Activated CD4-positive, alpha-beta memory T cell treated with anti-CD3 and anti-CD28 coated beads for 36 hours (primary cell): ENCODE results near the gene ZNF524. TPM values are rescaled to one million over a fixed set of nuclear protein-coding genes. Genes with fewer than 3 reads are reported as not detected.

Source experiments
- CTCF ChIA-PET: fragments of 350-600 bp; sonication (Branson Sonifier 250); formaldehyde crosslinking; loops from one replicate; lab custom pipeline; 2021; ENCODE audit warnings: antibody characterized with exemption, inconsistent platforms; lab: Charles Lee
- POLR2A ChIA-PET: fragments of 350-600 bp; sonication (Branson Sonifier 250); formaldehyde crosslinking; loops from one replicate; lab custom pipeline; 2021; ENCODE audit warnings: antibody characterized with exemption; lab: Charles Lee
- DNase-seq: peaks from one replicate; pipeline ENCODE4 v3.0.0-alpha.2; 2020
- H3K27ac Mint-ChIP-seq: one replicate; pipeline ENCODE4 v1.8.0; 2021; ENCODE audit warnings: mixed read lengths
- H3K27me3 Mint-ChIP-seq: one replicate; pipeline ENCODE4 v1.8.0; 2021; ENCODE audit warnings: mixed read lengths
- H3K36me3 Mint-ChIP-seq: one replicate; pipeline ENCODE4 v1.8.0; 2021; ENCODE audit warnings: mixed read lengths
- H3K4me1 Mint-ChIP-seq: one replicate; pipeline ENCODE4 v1.8.0; 2021; ENCODE audit warnings: low read depth, mixed read lengths
- H3K4me3 Mint-ChIP-seq: one replicate; pipeline ENCODE4 v1.8.0; 2021; ENCODE audit warnings: mild to moderate bottlenecking, mixed read lengths
- H3K9me3 Mint-ChIP-seq: one replicate; pipeline ENCODE4 v1.8.0; 2021; ENCODE audit warnings: mixed read lengths
- intact Hi-C: fragments of 100-400 bp; cut with micrococcal nuclease; formaldehyde crosslinking; loops from one replicate; pipeline ENCODE4 v1.15.1; 2023
- total RNA-seq, 2 experiments: library from RNA; stranded (reverse); gene quantifications; one replicate each; pipeline ENCODE4 v1.2.3, GENCODE V29; 2021

The ZNF524 gene
- total RNA-seq, 2 experiments from 2014 or later: 21.5 to 25.1 TPM

DNA sequence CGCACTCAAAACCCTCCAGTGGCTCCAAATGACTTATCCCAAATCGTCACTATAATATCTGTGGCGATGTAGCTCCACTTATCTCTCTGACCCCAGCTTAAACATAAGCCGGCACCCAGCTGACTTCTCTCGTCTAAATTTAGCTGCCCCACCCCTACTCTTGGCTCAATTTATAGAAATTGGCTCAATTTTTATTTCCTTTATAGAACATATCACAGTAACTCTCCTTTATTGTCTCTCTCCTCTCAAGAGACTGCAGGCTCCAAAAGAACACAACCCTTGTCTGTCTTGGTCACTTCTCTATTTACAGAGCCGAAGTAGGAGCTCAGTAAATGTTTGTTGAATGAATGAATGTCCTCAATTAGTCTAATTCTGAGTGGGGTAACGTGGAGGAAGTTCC, 23.5 kb downstream of the ZNF524 start:
- no peak overlapping the region for H3K27ac Mint-ChIP-seq
- intact Hi-C loops: no loop called here
- no peaks in the 10 kb centered on the region for H3K9me3 Mint-ChIP-seq
- peaks cover 6% of the 10 kb centered on the region for H3K36me3 Mint-ChIP-seq
- ChIA-PET POLR2A (interaction anchor here (1.9 to 2.4 kb wide), 2 partner anchors 24 to 31 kb away, joined by 6 to 20 read pairs; partner anchors contain the start of genes FIZ1, U2AF2 and ZNF524), CTCF (interaction anchor here (1.3 to 2.5 kb wide), 4 partner anchors 9 to 120 kb away, joined by 3 to 18 read pairs (median 10); partner anchors contain the start of gene ZNF865)
- no peak for DNase-seq
- no peaks in the 10 kb centered on the region for H3K27me3 Mint-ChIP-seq
- H3K4me1 Mint-ChIP-seq: peaks cover 47% of the 10 kb centered on the region
- no peak overlapping the region for H3K4me3 Mint-ChIP-seq

DNA sequence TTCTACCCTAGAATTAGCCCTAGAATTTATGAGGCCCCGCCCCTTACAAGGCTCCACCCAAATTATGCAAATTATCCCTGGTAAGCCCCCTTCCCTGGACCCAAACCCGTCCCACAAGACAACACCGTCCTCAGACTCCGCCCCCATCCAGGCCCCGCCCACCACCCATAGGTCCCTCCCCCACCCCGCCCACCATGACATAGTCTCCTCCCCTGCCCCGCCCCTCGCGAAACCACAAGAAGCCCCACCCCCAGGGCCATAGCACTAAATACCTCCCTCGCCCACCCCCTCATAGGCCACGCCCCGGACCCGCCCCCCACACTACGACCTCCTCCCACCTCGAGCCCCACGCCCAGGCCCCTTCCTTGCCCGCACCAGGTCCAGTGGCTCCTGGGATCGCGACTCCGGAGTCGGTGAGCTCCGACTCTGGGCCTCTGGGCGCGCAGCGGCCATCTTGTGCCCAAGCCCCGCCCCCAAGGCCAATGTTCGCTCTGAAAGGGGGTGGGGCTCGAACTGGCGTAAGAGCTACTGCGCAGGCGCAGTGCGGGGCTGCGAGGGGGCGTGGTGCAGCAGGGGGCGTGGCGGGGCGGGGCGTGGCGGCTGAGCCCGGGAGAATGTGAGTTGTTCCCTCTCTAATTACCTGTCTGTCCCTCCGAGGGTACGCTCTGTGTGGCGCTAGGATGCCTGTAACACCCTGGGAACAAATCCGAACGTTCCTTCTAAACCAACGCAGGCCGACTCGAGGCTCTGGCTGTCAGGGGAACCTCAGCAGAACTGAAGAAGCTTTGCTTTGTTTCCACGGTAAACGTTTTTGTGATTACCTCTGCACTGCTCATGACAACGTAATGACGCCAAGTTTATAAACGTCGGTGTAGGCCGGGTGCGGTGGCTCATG, 24.3 kb downstream of the ZNF524 start, which contains the start of gene ZNF784:
TSS of gene ZNF784 (minus strand) at position 458 of the 895 bp plus-strand sequence. CDS start at position 453, 5 bp downstream.
- peaks cover 46% of the 10 kb centered on the region for H3K4me1 Mint-ChIP-seq
- no peaks in the 10 kb centered on the region for H3K27me3 Mint-ChIP-seq
- peak within 1 kb of the TSS; percentile 94 for H3K27ac Mint-ChIP-seq
- H3K4me3 Mint-ChIP-seq: peak within 1 kb of the TSS; percentile 83
- ChIA-PET POLR2A (interaction anchor here (0.9 to 2.4 kb wide), 6 partner anchors 9 to 148 kb away, joined by 4 to 20 read pairs (median 6); partner anchors contain the start of genes FIZ1, U2AF2, ZNF524 and ZNF628), CTCF (interaction anchor here (0.6 to 3.3 kb wide), 13 partner anchors 9 to 381 kb away, joined by 3 to 26 read pairs (median 4); partner anchors contain the start of genes KMT5C, PPP6R1, ZNF581 and ZNF865)
- H3K9me3 Mint-ChIP-seq: no peaks in the 10 kb centered on the region
- H3K36me3 Mint-ChIP-seq: peaks cover 6% of the 10 kb centered on the region
- DNase-seq: peak; percentile 94
- intact Hi-C loops: loop anchor here (1.0 kb wide), 4 partner anchors 8 to 44 kb away; partner anchors contain the start of genes FIZ1, ZNF579 and ZNF865

GRCh38 chr19:55625004-55625326, 24.9 kb downstream of the ZNF524 start:
- intact Hi-C loops: no loop called here
- peak overlapping the region; percentile 83 for H3K4me3 Mint-ChIP-seq
- ChIA-PET CTCF (interaction anchor here (0.6 to 3.3 kb wide), 13 partner anchors 8 to 366 kb away, joined by 3 to 26 read pairs (median 6); partner anchors contain the start of genes KMT5C, PPP6R1, ZNF581 and ZNF865), POLR2A (interaction anchor here (0.6 to 2.4 kb wide), 7 partner anchors 8 to 148 kb away, joined by 3 to 20 read pairs (median 5); partner anchors contain the start of genes FIZ1, U2AF2, ZNF524 and ZNF628)
- H3K36me3 Mint-ChIP-seq: peaks cover 6% of the 10 kb centered on the region
- H3K27ac Mint-ChIP-seq: peak overlapping the region; percentile 94
- no peaks in the 10 kb centered on the region for H3K27me3 Mint-ChIP-seq
- H3K9me3 Mint-ChIP-seq: no peaks in the 10 kb centered on the region
- H3K4me1 Mint-ChIP-seq: peaks cover 41% of the 10 kb centered on the region
- DNase-seq: no peak

DNA sequence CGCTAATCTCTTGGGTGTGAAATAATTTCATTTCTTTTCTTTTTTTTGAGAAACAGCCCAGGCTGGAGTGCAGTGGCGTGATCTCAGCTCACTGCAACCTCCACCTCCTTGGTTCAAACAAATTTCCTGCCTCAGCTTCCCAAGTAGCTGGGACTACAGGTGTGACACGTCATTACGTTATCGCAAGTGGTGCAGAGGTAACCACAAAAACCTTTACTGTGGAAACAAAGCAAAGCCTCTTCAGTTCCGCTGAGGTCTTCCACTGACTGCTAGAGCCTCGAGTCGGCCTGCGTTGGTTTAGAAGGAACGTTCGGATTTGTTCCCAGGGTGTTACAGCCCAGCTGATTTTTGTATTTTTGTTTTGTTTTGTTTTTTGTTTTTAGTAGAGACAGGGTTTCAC, 26.3 kb downstream of the ZNF524 start:
- CTCF ChIA-PET: interaction anchor here (1.0 to 3.3 kb wide), 10 partner anchors 12 to 538 kb away, joined by 3 to 26 read pairs (median 6); partner anchors contain the start of gene ZNF865
- peak; percentile 76 for DNase-seq
- Mint-ChIP-seq H3K4me3 (peak overlapping the region; percentile 42), H3K4me1 (peaks cover 28% of the 10 kb centered on the region), H3K27ac (peak overlapping the region; percentile 71), H3K36me3 (no peaks in the 10 kb centered on the region), H3K27me3 (no peaks in the 10 kb centered on the region), H3K9me3 (no peaks in the 10 kb centered on the region)
- POLR2A ChIA-PET: interaction anchor here (1.0 to 2.0 kb wide), 5 partner anchors 9 to 371 kb away, joined by 3 to 5 read pairs (median 4); partner anchors contain the start of genes FIZ1, ZNF580 and ZNF865
- intact Hi-C loops: loop anchor here (1.0 kb wide), 1 partner anchor 28 kb away; no protein-coding TSS in a partner anchor

DNA sequence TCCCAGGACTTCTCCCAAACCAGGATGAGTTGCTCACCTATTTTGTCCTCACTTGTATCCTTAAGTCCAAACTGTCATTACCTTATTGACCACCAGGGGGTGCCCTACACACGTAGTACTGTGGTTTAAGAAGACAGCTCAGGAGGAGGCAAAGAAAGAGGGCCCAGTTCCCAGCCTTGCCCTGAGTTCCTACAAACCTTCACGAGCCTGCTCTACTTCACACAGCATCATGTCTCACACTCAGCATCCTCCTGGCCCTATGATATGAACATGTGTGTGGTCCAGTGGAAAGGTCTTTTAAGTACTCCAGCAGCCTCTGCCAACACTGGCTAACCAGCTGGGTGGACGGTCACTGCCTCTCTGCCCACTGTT, 32.4 kb downstream of the ZNF524 start:
- H3K27me3 Mint-ChIP-seq: no peaks in the 10 kb centered on the region
- peak; percentile 88 for DNase-seq
- intact Hi-C loops: loop anchor here (1.0 to 5.0 kb wide), 3 partner anchors 8 to 165 kb away; partner anchors contain the start of gene ZNF784
- H3K36me3 Mint-ChIP-seq: peaks cover 5% of the 10 kb centered on the region
- POLR2A ChIA-PET: interaction anchor here (0.6 to 2.1 kb wide), 6 partner anchors 10 to 373 kb away, joined by 3 to 6 read pairs (median 4); partner anchors contain the start of genes FIZ1, PPP6R1, UBE2S and ZNF581
- H3K27ac Mint-ChIP-seq: no peak overlapping the region
- no peaks in the 10 kb centered on the region for H3K9me3 Mint-ChIP-seq
- CTCF ChIA-PET: interaction anchor here (0.7 to 3.8 kb wide), 45 partner anchors 8 to 701 kb away, joined by 3 to 36 read pairs (median 5); partner anchors contain the start of genes CCDC106, FIZ1, ISOC2 and PPP1R12C
- H3K4me3 Mint-ChIP-seq: no peak overlapping the region
- H3K4me1 Mint-ChIP-seq: peaks cover 39% of the 10 kb centered on the region

DNA sequence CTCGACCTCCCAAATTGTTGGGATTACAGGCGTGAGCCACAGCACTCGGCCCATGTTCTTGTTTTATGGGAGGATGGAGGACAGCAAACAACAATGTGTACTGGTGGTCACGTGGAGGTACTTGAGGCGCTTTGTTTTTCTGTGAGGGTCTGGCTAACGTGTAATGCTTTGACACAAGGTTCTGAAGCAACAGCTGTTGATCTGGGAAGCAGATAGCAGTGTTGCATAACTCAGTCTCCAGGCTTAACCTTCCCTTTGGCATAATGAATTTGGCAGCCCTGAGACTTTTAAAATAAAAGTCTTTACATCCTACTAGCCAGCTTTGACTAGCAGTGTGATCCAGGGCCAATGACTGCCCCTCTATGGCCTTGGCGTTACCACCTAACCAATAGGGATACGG, 33.8 kb downstream of the ZNF524 start:
- peak overlapping the region; percentile 99 for H3K27ac Mint-ChIP-seq
- ChIA-PET CTCF (interaction anchor here (0.9 to 3.8 kb wide), 19 partner anchors 9 to 439 kb away, joined by 3 to 36 read pairs (median 16); partner anchors contain the start of genes CCDC106, KMT5C, U2AF2 and ZNF579), POLR2A (interaction anchor here (0.8 to 2.1 kb wide), 5 partner anchors 9 to 507 kb away, joined by 3 to 6 read pairs (median 4); partner anchors contain the start of genes FIZ1, ZNF581 and ZNF784)
- H3K27me3 Mint-ChIP-seq: no peaks in the 10 kb centered on the region
- intact Hi-C loops: loop anchor here (2.0 to 5.0 kb wide), 2 partner anchors 41 to 167 kb away; partner anchors contain the start of gene EPN1
- peak overlapping the region; percentile 99 for H3K4me3 Mint-ChIP-seq
- peaks cover 9% of the 10 kb centered on the region for H3K36me3 Mint-ChIP-seq
- no peaks in the 10 kb centered on the region for H3K9me3 Mint-ChIP-seq
- H3K4me1 Mint-ChIP-seq: peaks cover 49% of the 10 kb centered on the region
- DNase-seq: no peak

DNA sequence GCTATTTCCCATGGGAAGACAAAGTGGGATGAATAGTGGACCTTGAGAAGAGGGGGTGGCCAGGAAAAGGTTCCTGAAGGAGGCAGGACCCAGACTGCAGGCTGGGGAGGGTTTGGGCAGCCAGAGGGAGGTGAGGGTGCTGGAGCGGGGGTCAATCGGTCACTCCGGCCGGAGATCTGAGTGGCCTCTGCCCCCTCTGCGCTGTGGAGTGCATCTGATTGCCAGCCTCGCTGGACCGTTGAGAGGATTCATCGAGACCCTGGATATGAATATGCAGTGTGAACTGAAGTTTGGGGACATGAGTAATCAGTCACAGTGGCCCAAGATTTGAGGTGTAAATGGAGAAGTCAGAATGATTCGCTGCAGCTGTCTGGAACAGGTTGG, 35.2 kb downstream of the ZNF524 start:
- peaks cover 61% of the 10 kb centered on the region for H3K4me1 Mint-ChIP-seq
- H3K9me3 Mint-ChIP-seq: peaks cover 2% of the 10 kb centered on the region
- no peaks in the 10 kb centered on the region for H3K27me3 Mint-ChIP-seq
- ChIA-PET CTCF (interaction anchor here (0.6 to 5.0 kb wide), 6 partner anchors 10 to 174 kb away, joined by 3 to 26 read pairs (median 4); partner anchors contain the start of genes ISOC2, ZNF784 and ZNF865), POLR2A (interaction anchor here (1.0 to 1.6 kb wide), 3 partner anchors 9 to 150 kb away, joined by 3 to 5 read pairs (median 5); partner anchors contain the start of gene NAT14)
- intact Hi-C loops: loop anchor here (1.0 to 2.0 kb wide), 2 partner anchors 8 to 39 kb away; partner anchors contain the start of genes EPN1 and ZNF581
- DNase-seq: peak; percentile 53
- peak overlapping the region; percentile 99 for H3K27ac Mint-ChIP-seq
- peak overlapping the region; percentile 99 for H3K4me3 Mint-ChIP-seq
- H3K36me3 Mint-ChIP-seq: peaks cover 13% of the 10 kb centered on the region

DNA sequence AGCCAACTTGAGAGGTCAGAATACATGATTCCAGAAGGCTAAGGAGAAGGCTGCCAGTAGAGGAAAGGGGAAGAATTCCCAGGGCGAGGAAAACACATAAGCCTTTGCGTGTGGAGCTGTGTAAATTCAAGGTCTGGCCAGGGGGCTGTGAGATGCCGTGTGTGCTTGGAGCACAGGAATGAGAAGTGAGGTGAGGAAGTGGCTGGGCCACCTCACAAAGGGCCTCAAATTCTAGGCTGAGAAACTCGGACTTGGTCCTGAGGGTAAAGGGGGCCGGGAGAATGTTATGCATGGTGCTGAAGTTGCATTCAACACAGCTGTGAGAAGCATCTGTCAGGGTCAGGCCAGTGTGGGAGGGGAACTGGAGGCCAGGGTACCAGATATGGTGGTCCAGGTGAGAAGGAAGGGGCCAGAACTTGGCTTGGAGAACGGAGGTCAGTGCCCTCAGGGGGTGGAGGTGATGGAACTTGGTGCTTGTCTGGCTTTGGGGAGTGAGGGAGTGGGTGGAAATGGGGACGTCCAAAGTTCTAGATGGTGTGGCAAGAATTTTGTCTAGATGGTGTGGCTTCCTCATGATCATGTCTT, 35.9 kb downstream of the ZNF524 start:
- peaks cover 64% of the 10 kb centered on the region for H3K4me1 Mint-ChIP-seq
- POLR2A ChIA-PET: interaction anchor here (0.5 to 1.6 kb wide), 3 partner anchors 132 to 389 kb away, joined by 3 to 8 read pairs (median 3); partner anchors contain the start of gene NAT14
- CTCF ChIA-PET: interaction anchor here (1.0 to 5.0 kb wide), 6 partner anchors 10 to 132 kb away, joined by 4 to 26 read pairs (median 6); partner anchors contain the start of genes FIZ1 and ZNF784

DNA sequence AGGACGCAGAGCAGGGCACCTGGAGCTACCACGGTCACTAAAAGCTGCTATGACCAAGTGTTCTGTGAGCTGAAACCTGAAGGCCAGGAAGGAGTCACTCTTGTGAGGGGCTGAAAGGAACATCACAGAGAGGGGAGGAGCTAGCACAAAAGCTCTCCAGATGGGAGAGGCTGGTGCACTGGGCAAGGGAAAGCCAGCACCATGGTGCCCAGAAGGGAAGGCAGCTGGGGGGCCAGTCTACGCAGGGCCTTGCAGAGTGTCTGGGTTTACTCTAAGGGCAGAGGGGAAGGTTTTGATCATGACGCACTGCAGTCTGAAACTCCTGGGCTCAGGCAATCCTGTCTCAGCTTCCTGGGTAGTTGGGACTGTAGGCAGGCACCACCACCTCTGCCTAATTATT, 36.6 kb downstream of the ZNF524 start:
- Mint-ChIP-seq H3K4me1 (peaks cover 61% of the 10 kb centered on the region), H3K27ac (peak overlapping the region; percentile 99), H3K9me3 (peaks cover 2% of the 10 kb centered on the region), H3K36me3 (peaks cover 17% of the 10 kb centered on the region), H3K4me3 (peak overlapping the region; percentile 99), H3K27me3 (no peaks in the 10 kb centered on the region)
- intact Hi-C loops: no loop called here
- DNase-seq: no peak
- ChIA-PET CTCF (interaction anchor here (0.8 to 5.0 kb wide), 7 partner anchors 11 to 133 kb away, joined by 4 to 26 read pairs (median 5); partner anchors contain the start of genes FIZ1 and ZNF784), POLR2A (interaction anchor here (1.0 to 1.8 kb wide), 5 partner anchors 11 to 254 kb away, joined by 3 to 5 read pairs (median 4); partner anchors contain the start of genes CCDC106, NAT14 and U2AF2)

More for the DNA sequence above, 35.9 kb downstream of the ZNF524 start:
- intact Hi-C loops: loop anchor here (1.0 to 2.0 kb wide), 2 partner anchors 7 to 39 kb away; partner anchors contain the start of genes EPN1 and ZNF581
- Mint-ChIP-seq H3K27ac (peak overlapping the region; percentile 99), H3K4me3 (peak overlapping the region; percentile 99), H3K9me3 (peaks cover 2% of the 10 kb centered on the region), H3K27me3 (no peaks in the 10 kb centered on the region), H3K36me3 (peaks cover 13% of the 10 kb centered on the region)
- DNase-seq: no peak

- DNase-seq: no peak
- H3K27me3 Mint-ChIP-seq: no peaks in the 10 kb centered on the region
- peak overlapping the region; percentile 71 for H3K27ac Mint-ChIP-seq
- intact Hi-C loops: no loop called here
- no peak overlapping the region for H3K4me3 Mint-ChIP-seq
- POLR2A ChIA-PET: interaction anchor here (1.6 to 1.8 kb wide), 3 partner anchors 10 to 255 kb away, joined by 4 to 5 read pairs (median 5); partner anchors contain the start of genes CCDC106 and U2AF2
- peaks cover 17% of the 10 kb centered on the region for H3K36me3 Mint-ChIP-seq
- peaks cover 2% of the 10 kb centered on the region for H3K9me3 Mint-ChIP-seq
- H3K4me1 Mint-ChIP-seq: peaks cover 54% of the 10 kb centered on the region
- CTCF ChIA-PET: interaction anchor here (0.7 to 5.0 kb wide), 9 partner anchors 12 to 133 kb away, joined by 3 to 26 read pairs (median 4); partner anchors contain the start of genes FIZ1, U2AF2 and ZNF784
Measured at GRCh38 chr19:55637534-55637933, 37.4 kb downstream of the ZNF524 start.
